ENCODE measurements around the gene RABIF. TPM values are rescaled to one million over a fixed set of nuclear protein-coding genes. Genes with fewer than 3 reads are reported as not detected.

RABIF gene
- total and polyA plus RNA-seq, 2 donors (not counting 1 experiment from before 2014, with no cell fraction given): 8.2 to 14.2 TPM

GRCh38 chr1:202852163-202852904 lies 36.6 kb downstream of the RABIF start:
- Histone ChIP-seq H3K36me3 (replicated peaks in 1 of 2; ENCODE audit: control extremely low read depth in 1 of 2, control insufficient read depth in 1 of 2, extremely low read depth in 1 of 2, insufficient read depth in 2 of 2, low read length in 1 of 2) (no peaks in the 10 kb centered on the region), H3K4me2 (replicated peaks; ENCODE audit: low read depth, low read length, poor library complexity, severe bottlenecking) (no peak overlapping the region), H3K4me1 (ENCODE audit: control insufficient read depth in 2 of 2, insufficient read depth in 2 of 2, low read length in 2 of 2) (peaks cover 6 to 22% of the 10 kb centered on the region in 2 donors), H3K27ac (ENCODE audit: low read length in 2 of 2) (no peak overlapping the region), H3K79me2 (ENCODE audit: control insufficient read depth, insufficient read depth, low read length) (no peaks in the 10 kb centered on the region), H2AFZ (ENCODE audit: insufficient read depth, low read depth, low read length, poor library complexity, severe bottlenecking) (peak overlapping the region; percentile 42), H3K4me3 (ENCODE audit: control extremely low read depth in 1 of 5, extremely low read depth in 1 of 5, insufficient read depth in 1 of 5, low read depth in 2 of 5, low read length in 4 of 5) (no peak overlapping the region), H4K20me1 (ENCODE audit: control insufficient read depth, insufficient read depth, low read length, poor library complexity, severe bottlenecking) (no peaks in the 10 kb centered on the region), H3K9ac (ENCODE audit: low read length) (no peak overlapping the region), H3K9me3 (ENCODE audit: control extremely low read depth in 1 of 3, control insufficient read depth in 2 of 3, insufficient read depth in 1 of 3, low read length in 2 of 3) (no peaks in the 10 kb centered on the region), H3K27me3 (replicated peaks in 1 of 4; ENCODE audit: control extremely low read depth in 1 of 4, control insufficient read depth in 3 of 4, insufficient read depth in 4 of 4, low read length in 3 of 4) (no peaks in the 10 kb centered on the region)
- Mint-ChIP-seq H3K4me1 (peaks cover 28% of the 10 kb centered on the region), H3K4me3 (no peak overlapping the region), H3K27ac (no peak overlapping the region), H3K27me3 (no peaks in the 10 kb centered on the region), H3K9me3 (ENCODE audit: insufficient read depth) (no peaks in the 10 kb centered on the region)
- ChIA-PET CTCF (interaction anchor here (0.6 kb wide), 2 partner anchors 56 to 67 kb away, joined by 3 read pairs; no protein-coding TSS in a partner anchor), POLR2A (no interaction called here)
- WGBS (ENCODE audit: insufficient coverage): 74% methylated on average over 14 of the region's 15 CpGs
- peak; percentile 36 for DNase-seq
- peak; percentile 49 for ATAC-seq (ENCODE audit: low read depth)
- TF ChIP-seq EZH2 (IDR thresholded peaks at IDR 0.05; ENCODE audit: borderline replicate concordance, insufficient read depth, low read depth, low read length, poor library complexity, severe bottlenecking): no peak
- peak; percentile 32 for TF ChIP-seq CTCF (IDR thresholded peaks at IDR 0.05)
- intact Hi-C loops (cut with micrococcal nuclease): no loop called here

Data from B cell (primary cell).